RWPE2 (cell line): ENCODE results near the gene MEG3.

Experiments used
- ATAC-seq: fragments of 200-7000 bp; cut with Tn5 transposase; 3 replicates; pipeline ENCODE4 v1.9.1; 2021; ENCODE audit warnings: low read depth
- DNase-seq: peaks from one replicate; pipeline ENCODE4 v3.0.0-alpha.2; 2020; ENCODE audit warnings: low spot score
- H3K27ac ChIP-seq: fragments of 450-650 bp; 2 replicates; pipeline ENCODE4 v1.5.1; 2017; ENCODE audit warnings: mild to moderate bottlenecking; ENCODE audit not compliant: poor library complexity, severe bottlenecking
- H3K27me3 ChIP-seq: fragments of 250-450 bp; sonication (Bioruptor Pico); 2 replicates; pipeline ENCODE4 v1.5.1; 2021; ENCODE audit warnings: mild to moderate bottlenecking, moderate library complexity; ENCODE audit not compliant: insufficient read depth, poor library complexity, severe bottlenecking
- H3K36me3 ChIP-seq: fragments of 250-450 bp; sonication (Bioruptor Pico); 2 replicates; pipeline ENCODE4 v1.5.1; 2020; ENCODE audit warnings: low read depth, mild to moderate bottlenecking, moderate library complexity
- H3K4me1 ChIP-seq: fragments of 250-450 bp; sonication (Bioruptor Pico); 2 replicates; pipeline ENCODE4 v1.5.1; 2021; ENCODE audit warnings: mild to moderate bottlenecking, moderate library complexity; ENCODE audit not compliant: insufficient read depth, poor library complexity, severe bottlenecking
- H3K4me3 ChIP-seq: fragments of 250-450 bp; sonication (Bioruptor Pico); 2 replicates; pipeline ENCODE4 v1.5.1; 2021; ENCODE audit warnings: mild to moderate bottlenecking, moderate library complexity; ENCODE audit not compliant: severe bottlenecking
- H3K9me3 ChIP-seq: fragments of 250-450 bp; sonication (Bioruptor Pico); 2 replicates; pipeline ENCODE4 v1.5.1; 2021; ENCODE audit warnings: mild to moderate bottlenecking, moderate library complexity; ENCODE audit not compliant: severe bottlenecking
- TF ChIP-seq, protein P1 (sequence below): fragments of 450-650 bp; IDR thresholded peaks from one replicate; pipeline ENCODE4 v1.5.1; 2017; ENCODE audit warnings: mild to moderate bottlenecking, moderate library complexity; ENCODE audit not compliant: poor library complexity, severe bottlenecking

MEG3 gene

DNA sequence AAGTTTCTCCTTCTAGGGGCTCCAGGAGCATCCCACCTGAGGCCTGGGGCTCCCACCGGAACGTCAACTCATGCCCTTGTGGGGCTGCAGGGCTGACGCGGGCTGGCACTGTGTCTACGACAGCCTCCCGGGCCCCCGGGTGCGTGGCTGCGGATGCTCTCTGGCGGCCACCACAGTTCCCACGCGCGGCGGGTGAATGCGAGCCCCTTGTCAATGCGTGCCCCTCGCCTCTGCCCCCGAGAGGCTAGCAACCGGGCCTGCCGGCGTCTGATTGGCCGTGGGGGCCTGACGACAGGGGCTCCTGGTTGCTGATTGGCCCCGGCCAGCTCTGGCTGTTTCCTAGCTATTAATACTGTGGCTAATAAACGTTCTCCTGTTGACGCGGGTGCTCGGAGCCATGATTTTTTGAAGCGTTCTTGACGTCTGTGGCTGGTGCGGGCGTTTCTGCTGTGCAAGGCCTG, 1.8 kb upstream of the MEG3 start:
- Histone ChIP-seq H3K27me3 (no peaks in the 10 kb centered on the region), H3K4me1 (peaks cover 4% of the 10 kb centered on the region), H3K27ac (no peak overlapping the region), H3K36me3 (peaks cover 5% of the 10 kb centered on the region), H3K9me3 (peaks cover 1% of the 10 kb centered on the region), H3K4me3 (no peak overlapping the region)
- TF ChIP-seq, protein P1, sequence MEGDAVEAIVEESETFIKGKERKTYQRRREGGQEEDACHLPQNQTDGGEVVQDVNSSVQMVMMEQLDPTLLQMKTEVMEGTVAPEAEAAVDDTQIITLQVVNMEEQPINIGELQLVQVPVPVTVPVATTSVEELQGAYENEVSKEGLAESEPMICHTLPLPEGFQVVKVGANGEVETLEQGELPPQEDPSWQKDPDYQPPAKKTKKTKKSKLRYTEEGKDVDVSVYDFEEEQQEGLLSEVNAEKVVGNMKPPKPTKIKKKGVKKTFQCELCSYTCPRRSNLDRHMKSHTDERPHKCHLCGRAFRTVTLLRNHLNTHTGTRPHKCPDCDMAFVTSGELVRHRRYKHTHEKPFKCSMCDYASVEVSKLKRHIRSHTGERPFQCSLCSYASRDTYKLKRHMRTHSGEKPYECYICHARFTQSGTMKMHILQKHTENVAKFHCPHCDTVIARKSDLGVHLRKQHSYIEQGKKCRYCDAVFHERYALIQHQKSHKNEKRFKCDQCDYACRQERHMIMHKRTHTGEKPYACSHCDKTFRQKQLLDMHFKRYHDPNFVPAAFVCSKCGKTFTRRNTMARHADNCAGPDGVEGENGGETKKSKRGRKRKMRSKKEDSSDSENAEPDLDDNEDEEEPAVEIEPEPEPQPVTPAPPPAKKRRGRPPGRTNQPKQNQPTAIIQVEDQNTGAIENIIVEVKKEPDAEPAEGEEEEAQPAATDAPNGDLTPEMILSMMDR = no peak
- ATAC-seq (no peak), DNase-seq (no peak)

- H3K27me3 ChIP-seq = no peaks in the 10 kb centered on the region
- no peak overlapping the region for H3K4me3 ChIP-seq
- peaks cover 4% of the 10 kb centered on the region for H3K4me1 ChIP-seq
- peaks cover 13% of the 10 kb centered on the region for H3K36me3 ChIP-seq
- H3K27ac ChIP-seq = no peak overlapping the region
- no peak for DNase-seq
- TF ChIP-seq, protein P1 = no peak
- no peak for ATAC-seq
- peaks cover 1% of the 10 kb centered on the region for H3K9me3 ChIP-seq
Observed at GRCh38 chr14:100824901-100825712, 811 bp upstream of the MEG3 start.

DNA sequence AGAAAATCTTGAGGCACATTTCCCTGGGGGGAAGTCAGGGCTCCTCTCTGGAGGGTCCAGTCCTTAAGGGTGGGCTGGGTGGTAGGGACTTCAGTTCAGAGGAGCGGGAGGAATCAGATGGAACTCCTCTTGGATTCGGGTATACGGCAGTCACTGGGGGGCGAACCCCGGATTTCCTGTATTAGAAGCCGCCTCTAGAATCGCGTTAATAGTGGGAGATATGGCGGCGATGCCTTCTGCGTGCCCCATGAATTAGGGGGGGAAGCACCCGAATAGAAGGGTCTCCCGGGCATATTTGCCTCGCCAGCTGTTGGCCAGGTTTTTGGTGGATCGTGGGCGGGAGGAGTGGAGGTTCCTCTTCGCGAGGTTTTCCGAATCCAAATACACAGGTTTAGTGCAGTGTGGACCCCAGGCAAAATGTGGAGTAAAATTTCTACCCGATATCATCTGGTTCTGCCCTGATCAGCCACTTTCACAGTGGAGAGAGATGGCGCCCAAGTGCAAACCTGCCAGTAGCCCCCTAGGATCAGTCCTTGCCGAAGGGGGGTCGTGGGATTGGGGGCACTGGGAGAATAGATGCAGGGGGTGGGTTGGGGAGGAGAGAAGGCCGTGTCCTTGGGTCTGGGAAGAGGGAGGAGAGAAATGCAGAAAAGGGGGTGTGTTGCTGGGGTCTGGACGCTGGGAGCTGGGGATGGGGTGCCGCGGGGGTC, 628 bp downstream of the MEG3 start:
- no peak for DNase-seq
- TF ChIP-seq, protein P1 = no peak
- Histone ChIP-seq H3K27me3 (no peaks in the 10 kb centered on the region), H3K36me3 (peaks cover 20% of the 10 kb centered on the region), H3K4me1 (peaks cover 4% of the 10 kb centered on the region), H3K27ac (peak overlapping the region; percentile 8), H3K9me3 (peaks cover 1% of the 10 kb centered on the region), H3K4me3 (peak overlapping the region; percentile 45)
- no peak; the same call in 2 of the 3 replicates for ATAC-seq

GRCh38 chr14:100827101-100828021, 1.4 kb downstream of the MEG3 start:
- H3K4me3 ChIP-seq = peak overlapping the region; percentile 45
- DNase-seq = no peak
- peak; percentile 18; the same call in 2 of the 3 replicates for ATAC-seq

More at GRCh38 chr14:100827101-100828021, 1.4 kb downstream of the MEG3 start:
- TF ChIP-seq, protein P1 = no peak
- Histone ChIP-seq H3K27ac (peak overlapping the region; percentile 8), H3K9me3 (peaks cover 1% of the 10 kb centered on the region), H3K4me1 (peaks cover 4% of the 10 kb centered on the region), H3K36me3 (peaks cover 20% of the 10 kb centered on the region), H3K27me3 (no peaks in the 10 kb centered on the region)
